Measurements from ENCODE around the gene MEI4. TPM values are rescaled to one million over a fixed set of nuclear protein-coding genes. Genes with fewer than 3 reads are reported as not detected.
"Not testable (repeated sequence)": the region's sequence is repeated elsewhere in the genome, so short reads cannot be mapped to it uniquely, and the experiment has no call there.

MEI4 gene
- total RNA-seq, 2 donors from 2014 or later, result not detected

- Mint-ChIP-seq H3K4me1 (no peaks in the 10 kb centered on the region), H3K27me3 (peaks cover 17% of the 10 kb centered on the region), H3K4me3 (no peak overlapping the region), H3K36me3 (ENCODE audit: low read depth) (no peaks in the 10 kb centered on the region), H3K27ac (no peak overlapping the region), H3K9me3 (peaks cover 23% of the 10 kb centered on the region)
- no peak for ATAC-seq (replicated peaks)
Observed at GRCh38 chr6:77653816-77654215, 977 bp downstream of the MEI4 start.

- not testable (repeated sequence) for H3K27ac Mint-ChIP-seq; H3K36me3 Mint-ChIP-seq (ENCODE audit: low read depth); H3K4me3 Mint-ChIP-seq; H3K4me1 Mint-ChIP-seq; ATAC-seq (replicated peaks)
- peaks cover 23% of the 10 kb centered on the region for H3K9me3 Mint-ChIP-seq
- H3K27me3 Mint-ChIP-seq, result peaks cover 13% of the 10 kb centered on the region
Observed at GRCh38 chr6:77655035-77655434, 2.2 kb downstream of the MEI4 start.

DNA sequence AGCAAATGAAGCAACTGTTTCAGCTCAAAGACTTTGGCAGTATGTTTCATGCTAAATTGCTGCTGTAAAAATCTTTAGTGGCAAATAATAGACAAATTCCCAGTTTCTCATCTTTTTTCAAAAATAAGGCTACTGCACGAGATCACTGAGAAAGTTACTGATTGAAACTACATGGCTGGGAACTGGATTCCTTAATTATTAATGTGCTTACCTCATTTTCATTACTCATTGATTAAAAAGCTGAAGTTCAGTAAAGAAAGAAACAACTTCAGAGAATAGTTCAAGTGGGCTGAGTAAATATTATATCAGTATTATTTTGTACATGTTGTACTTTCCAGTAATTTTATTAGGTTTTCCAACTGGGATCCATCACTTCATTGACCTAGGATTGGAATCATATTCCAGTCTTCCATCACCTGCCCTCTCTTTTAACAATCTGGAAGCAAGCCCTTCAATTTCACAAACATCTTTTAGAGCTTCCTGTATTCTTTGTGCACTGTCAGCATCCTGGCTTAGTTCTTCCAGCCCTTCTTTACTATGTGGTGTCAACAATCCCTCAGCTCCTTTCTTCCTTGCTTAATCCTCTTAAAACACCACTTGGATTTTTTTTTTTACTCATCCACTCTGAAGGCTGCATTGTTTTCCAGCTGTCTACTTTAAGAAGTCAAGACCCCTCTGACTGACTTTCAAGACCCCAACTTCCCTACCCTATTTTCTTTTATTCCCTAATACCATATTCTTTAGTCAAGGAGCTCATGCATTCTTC is 4.3 kb downstream of the MEI4 start:
- ATAC-seq (replicated peaks), result no peak
- Mint-ChIP-seq H3K4me1 (no peaks in the 10 kb centered on the region), H3K4me3 (no peak overlapping the region), H3K9me3 (peaks cover 14% of the 10 kb centered on the region), H3K36me3 (ENCODE audit: low read depth) (no peaks in the 10 kb centered on the region), H3K27ac (no peak overlapping the region), H3K27me3 (peaks cover 1% of the 10 kb centered on the region)

DNA sequence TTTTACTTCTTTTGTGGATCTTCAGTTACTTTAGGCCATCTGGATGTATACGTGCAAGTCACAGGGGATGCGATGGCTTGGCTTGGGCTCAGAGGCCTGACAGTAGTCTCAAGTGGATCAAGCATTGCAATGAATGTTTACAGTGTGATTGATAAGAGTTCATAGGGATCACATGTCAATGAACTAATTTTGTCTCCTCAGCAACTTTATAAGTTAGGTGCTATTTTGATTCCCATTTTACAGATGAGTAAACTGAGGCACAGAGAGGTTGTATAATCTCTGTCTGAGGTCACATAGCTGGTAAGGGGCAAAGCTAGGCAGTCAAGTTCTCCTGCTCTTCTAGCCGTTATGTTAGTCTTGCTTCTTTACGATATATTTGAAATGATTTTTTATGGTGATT is 13.5 kb downstream of the MEI4 start:
- Mint-ChIP-seq H3K27ac (no peak overlapping the region), H3K27me3 (no peaks in the 10 kb centered on the region), H3K4me3 (no peak overlapping the region), H3K4me1 (no peaks in the 10 kb centered on the region), H3K9me3 (no peaks in the 10 kb centered on the region), H3K36me3 (ENCODE audit: low read depth) (no peaks in the 10 kb centered on the region)
- no peak for ATAC-seq (replicated peaks)

GRCh38 chr6:77666846-77667245 is 14.0 kb downstream of the MEI4 start:
- Mint-ChIP-seq H3K9me3 (no peaks in the 10 kb centered on the region), H3K4me1 (no peaks in the 10 kb centered on the region), H3K27me3 (no peaks in the 10 kb centered on the region), H3K4me3 (no peak overlapping the region), H3K36me3 (ENCODE audit: low read depth) (no peaks in the 10 kb centered on the region), H3K27ac (no peak overlapping the region)
- ATAC-seq (replicated peaks), result no peak

DNA sequence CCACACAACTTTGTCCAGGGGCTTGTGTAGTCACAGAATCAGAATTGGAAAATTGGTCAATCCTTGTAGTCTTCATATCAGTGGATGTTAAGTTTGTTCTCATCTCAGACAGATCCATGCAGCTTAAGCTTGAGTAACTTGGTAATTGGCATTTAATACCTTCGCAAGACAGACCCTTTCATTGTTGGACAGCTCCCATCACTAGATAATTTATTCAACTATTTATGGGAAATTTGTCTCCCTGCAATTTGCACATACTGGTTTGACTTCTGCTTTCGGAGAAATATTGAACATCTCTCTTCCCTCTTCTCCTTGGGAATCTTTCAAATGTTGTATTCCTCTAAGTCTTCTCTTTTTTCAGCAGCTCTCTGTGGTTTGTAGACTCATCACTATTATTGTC is 17.1 kb downstream of the MEI4 start:
- H3K27me3 Mint-ChIP-seq, result no peaks in the 10 kb centered on the region
- ATAC-seq (replicated peaks), result no peak
- H3K4me1 Mint-ChIP-seq, result no peaks in the 10 kb centered on the region
- H3K4me3 Mint-ChIP-seq, result no peak overlapping the region
- no peaks in the 10 kb centered on the region for H3K36me3 Mint-ChIP-seq (ENCODE audit: low read depth)
- no peaks in the 10 kb centered on the region for H3K9me3 Mint-ChIP-seq
- H3K27ac Mint-ChIP-seq, result no peak overlapping the region

- Mint-ChIP-seq H3K4me1 (no peaks in the 10 kb centered on the region), H3K4me3 (no peak overlapping the region), H3K9me3 (no peaks in the 10 kb centered on the region), H3K36me3 (ENCODE audit: low read depth) (no peaks in the 10 kb centered on the region), H3K27ac (no peak overlapping the region), H3K27me3 (no peaks in the 10 kb centered on the region)
- ATAC-seq (replicated peaks), result no peak
Observed at GRCh38 chr6:77674211-77674610, 21.4 kb downstream of the MEI4 start.

- no peaks in the 10 kb centered on the region for H3K36me3 Mint-ChIP-seq (ENCODE audit: low read depth)
- H3K27ac Mint-ChIP-seq, result no peak overlapping the region
- no peaks in the 10 kb centered on the region for H3K4me1 Mint-ChIP-seq
- no peak for ATAC-seq (replicated peaks)
- H3K9me3 Mint-ChIP-seq, result no peaks in the 10 kb centered on the region
- no peaks in the 10 kb centered on the region for H3K27me3 Mint-ChIP-seq
- no peak overlapping the region for H3K4me3 Mint-ChIP-seq
Observed at GRCh38 chr6:77678048-77678447, 25.2 kb downstream of the MEI4 start.

DNA sequence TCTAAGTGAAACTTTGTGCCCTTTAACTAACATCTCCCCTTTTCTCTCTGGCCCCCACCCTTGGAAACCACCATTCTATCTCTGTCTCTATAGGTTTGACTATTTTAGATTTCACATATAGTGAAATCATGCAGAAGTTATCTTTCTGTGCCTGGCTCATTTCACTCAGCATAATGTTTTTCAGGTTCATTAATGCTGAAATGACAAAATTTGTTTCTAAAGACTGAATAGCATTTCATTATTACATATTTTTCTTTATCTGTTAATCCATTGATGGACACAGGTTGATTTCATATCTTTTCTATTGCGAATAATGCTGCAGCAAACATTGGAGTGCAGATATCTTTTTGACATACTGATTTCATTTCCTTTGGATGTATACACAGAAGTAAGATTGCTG is 30.7 kb downstream of the MEI4 start:
- Mint-ChIP-seq H3K27ac (no peak overlapping the region), H3K27me3 (no peaks in the 10 kb centered on the region), H3K4me1 (no peaks in the 10 kb centered on the region), H3K9me3 (peaks cover 3% of the 10 kb centered on the region), H3K4me3 (no peak overlapping the region), H3K36me3 (ENCODE audit: low read depth) (no peaks in the 10 kb centered on the region)
- ATAC-seq (replicated peaks), result no peak

- Mint-ChIP-seq H3K4me1 (no peaks in the 10 kb centered on the region), H3K36me3 (ENCODE audit: low read depth) (no peaks in the 10 kb centered on the region), H3K9me3 (peaks cover 3% of the 10 kb centered on the region), H3K4me3 (no peak overlapping the region), H3K27ac (no peak overlapping the region), H3K27me3 (no peaks in the 10 kb centered on the region)
- ATAC-seq (replicated peaks), result no peak
Observed at GRCh38 chr6:77686931-77687330, 34.1 kb downstream of the MEI4 start.

DNA sequence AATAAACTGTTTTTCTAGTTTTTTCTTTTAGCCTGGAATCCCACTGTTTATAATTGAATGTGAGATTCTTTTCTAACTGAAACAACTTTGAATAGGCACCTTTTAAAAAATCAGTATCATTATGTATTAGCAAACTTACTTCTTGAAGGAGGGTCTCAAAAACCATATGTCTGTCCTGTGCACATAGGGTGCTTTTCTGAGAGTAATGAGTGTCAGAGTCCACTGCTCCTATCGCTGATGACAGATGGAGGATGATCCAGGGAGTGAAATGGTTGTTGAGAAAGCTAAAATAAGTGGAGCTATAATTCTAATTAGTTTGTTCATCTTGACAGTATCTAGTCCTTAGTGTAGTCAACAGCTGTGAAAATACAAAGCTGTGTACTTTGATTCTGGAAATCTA is 35.8 kb downstream of the MEI4 start:
- ATAC-seq (replicated peaks), result no peak
- Mint-ChIP-seq H3K36me3 (ENCODE audit: low read depth) (no peaks in the 10 kb centered on the region), H3K4me1 (no peaks in the 10 kb centered on the region), H3K27me3 (no peaks in the 10 kb centered on the region), H3K27ac (no peak overlapping the region), H3K9me3 (peaks cover 3% of the 10 kb centered on the region), H3K4me3 (no peak overlapping the region)

DNA sequence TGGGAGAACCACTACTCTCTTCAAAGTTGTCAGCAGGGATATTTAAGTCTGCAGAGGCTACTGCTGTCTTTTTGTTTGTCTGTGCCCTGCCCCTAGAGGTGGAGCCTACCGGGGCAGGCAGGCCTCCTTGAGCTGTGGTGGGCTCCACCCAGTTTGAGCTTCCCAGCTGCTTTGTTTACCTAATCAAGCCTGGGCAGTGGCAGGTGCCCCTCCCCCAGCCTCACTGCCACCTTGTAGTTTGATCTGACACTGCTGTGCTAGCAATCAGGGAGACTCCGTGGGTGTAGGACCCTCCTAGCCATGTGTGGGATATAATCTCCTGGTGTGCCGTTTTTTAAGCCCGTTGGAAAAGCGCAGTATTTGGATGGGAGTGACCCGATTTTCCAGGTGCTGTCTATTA is 47.3 kb downstream of the MEI4 start:
- H3K9me3 Mint-ChIP-seq; H3K4me3 Mint-ChIP-seq; H3K36me3 Mint-ChIP-seq (ENCODE audit: low read depth); H3K27ac Mint-ChIP-seq; H3K4me1 Mint-ChIP-seq; ATAC-seq (replicated peaks); H3K27me3 Mint-ChIP-seq: not testable (repeated sequence)

DNA sequence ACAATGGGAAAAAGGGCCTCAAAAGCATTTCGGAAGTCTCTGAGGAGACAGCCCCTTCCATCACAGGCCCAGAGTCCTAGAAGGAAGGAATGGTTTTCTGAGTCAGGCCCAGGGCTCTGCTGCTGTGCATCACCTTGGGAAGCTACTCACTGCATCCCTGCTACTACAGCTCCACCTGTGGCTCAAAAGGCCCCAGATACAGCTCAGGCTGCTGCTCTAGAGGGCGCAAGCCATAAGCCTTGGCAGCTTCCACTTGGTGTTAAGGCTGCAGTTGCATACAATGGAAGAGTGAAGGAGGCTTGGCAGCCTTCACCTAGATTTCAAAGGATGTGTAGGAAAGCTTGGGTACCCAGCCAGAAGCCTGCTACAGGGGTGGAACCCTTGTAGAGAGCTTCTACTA is 54.8 kb downstream of the MEI4 start:
- ATAC-seq (replicated peaks), result no peak
- peaks cover 8% of the 10 kb centered on the region for H3K9me3 Mint-ChIP-seq
- H3K27me3 Mint-ChIP-seq, result no peaks in the 10 kb centered on the region
- H3K4me3 Mint-ChIP-seq, result no peak overlapping the region
- no peaks in the 10 kb centered on the region for H3K4me1 Mint-ChIP-seq
- H3K27ac Mint-ChIP-seq, result no peak overlapping the region
- no peaks in the 10 kb centered on the region for H3K36me3 Mint-ChIP-seq (ENCODE audit: low read depth)

DNA sequence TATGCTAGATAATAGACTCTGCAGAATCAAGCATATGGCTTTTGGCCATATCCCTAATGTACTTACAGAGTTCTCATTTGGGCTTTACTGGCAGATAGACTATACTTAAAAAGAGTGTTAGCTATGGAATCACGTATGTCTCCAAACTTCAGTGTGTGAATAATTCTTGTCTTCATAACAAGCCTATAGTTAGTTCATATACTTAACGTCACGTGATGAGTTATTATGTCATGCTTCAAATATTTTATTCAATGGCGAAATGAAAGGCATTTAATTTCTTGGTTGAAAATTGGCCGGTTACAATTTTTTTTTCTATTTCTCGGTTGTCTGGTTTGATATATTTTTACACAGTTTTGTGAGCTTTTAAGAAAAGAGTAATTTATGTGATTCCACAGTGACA is 62.7 kb downstream of the MEI4 start:
- H3K27ac Mint-ChIP-seq, result no peak overlapping the region
- no peaks in the 10 kb centered on the region for H3K4me1 Mint-ChIP-seq
- peaks cover 4% of the 10 kb centered on the region for H3K27me3 Mint-ChIP-seq
- H3K36me3 Mint-ChIP-seq (ENCODE audit: low read depth), result no peaks in the 10 kb centered on the region
- no peak overlapping the region for H3K4me3 Mint-ChIP-seq
- peaks cover 7% of the 10 kb centered on the region for H3K9me3 Mint-ChIP-seq
- ATAC-seq (replicated peaks), result no peak

- Mint-ChIP-seq H3K9me3 (peaks cover 7% of the 10 kb centered on the region), H3K27me3 (peaks cover 4% of the 10 kb centered on the region), H3K27ac (no peak overlapping the region), H3K4me1 (no peaks in the 10 kb centered on the region), H3K36me3 (ENCODE audit: low read depth) (no peaks in the 10 kb centered on the region), H3K4me3 (no peak overlapping the region)
- ATAC-seq (replicated peaks), result no peak
Observed at GRCh38 chr6:77716311-77716710, 63.5 kb downstream of the MEI4 start.

- H3K27me3 Mint-ChIP-seq; H3K36me3 Mint-ChIP-seq (ENCODE audit: low read depth); H3K9me3 Mint-ChIP-seq; ATAC-seq (replicated peaks); H3K4me1 Mint-ChIP-seq; H3K27ac Mint-ChIP-seq; H3K4me3 Mint-ChIP-seq: not testable (repeated sequence)
Observed at GRCh38 chr6:77736010-77736409, 83.2 kb downstream of the MEI4 start.
